ENCODE results near the gene SVIL. TPM values are rescaled to one million over a fixed set of nuclear protein-coding genes. Genes with fewer than 3 reads are reported as not detected.
"Not testable (repeated sequence)": the region's sequence is repeated elsewhere in the genome, so short reads cannot be mapped to it uniquely, and the experiment has no call there.

Gene SVIL
- polyA plus RNA-seq, 1 donor (not counting 4 experiments of a cell fraction or from before 2014, with no cell fraction given): 16.2 TPM

DNA sequence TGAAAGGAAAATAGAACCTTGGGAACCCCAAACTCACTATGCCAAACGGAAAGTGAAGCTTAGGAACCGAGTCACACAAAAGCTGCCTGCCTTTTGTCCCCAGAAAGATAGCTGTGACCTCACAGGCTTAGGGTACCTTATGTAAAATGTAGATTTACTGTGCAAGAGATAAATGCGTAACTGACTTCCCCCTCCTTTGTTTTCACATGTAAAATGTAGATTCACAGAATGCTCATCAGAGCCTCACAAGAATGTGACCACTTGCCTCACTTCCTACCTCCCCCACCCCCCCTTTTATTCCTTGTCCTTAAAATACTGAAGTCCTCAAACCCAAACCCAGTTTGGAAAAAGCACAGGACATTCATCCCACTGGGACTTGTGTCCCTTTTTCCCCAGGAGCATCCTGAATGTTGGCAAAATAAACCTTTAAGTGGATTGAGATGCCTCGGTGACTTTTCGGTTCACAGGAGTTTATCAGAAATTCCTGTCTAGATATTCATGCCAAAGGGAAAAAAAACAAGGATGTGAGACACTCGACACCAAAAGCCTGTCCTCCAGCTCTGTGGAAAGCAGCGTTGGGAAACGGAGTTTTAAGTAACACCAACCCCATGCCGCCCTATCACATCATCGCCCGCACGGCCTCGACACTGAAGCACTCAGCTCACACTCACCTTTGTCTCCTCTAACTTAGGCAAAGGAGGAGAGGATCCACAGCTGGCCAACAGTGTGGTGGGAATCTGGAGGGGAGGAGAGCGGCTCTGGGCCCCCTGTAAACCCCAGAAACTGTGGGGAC, 45.9 kb downstream of the SVIL start:
- Histone ChIP-seq H3K27me3 (ENCODE audit: control insufficient read depth, extremely low read depth, insufficient read depth, low read length) (no peaks in the 10 kb centered on the region), H3K4me1 (ENCODE audit: control insufficient read depth, extremely low read depth, insufficient read depth, low read length) (peaks cover 18% of the 10 kb centered on the region), H3K4me3 (ENCODE audit: control insufficient read depth in 2 of 3, extremely low read depth in 1 of 3, insufficient read depth in 2 of 3, low read depth in 1 of 3, low read length in 3 of 3) (no peak overlapping the region), H3K27ac (ENCODE audit: control insufficient read depth, insufficient read depth, low read length) (peak overlapping the region; percentile 81), H3K79me2 (ENCODE audit: control insufficient read depth, insufficient read depth, low read length) (peaks cover 20% of the 10 kb centered on the region), H3K9me1 (ENCODE audit: control insufficient read depth, extremely low read depth, insufficient read depth, low read length) (no peaks in the 10 kb centered on the region), H3K36me3 (ENCODE audit: control insufficient read depth in 2 of 2, extremely low read depth in 1 of 2, insufficient read depth in 2 of 2, low read length in 2 of 2) (no peaks in the 10 kb centered on the region), H3K4me2 (ENCODE audit: control insufficient read depth, extremely low read depth, insufficient read depth, low read depth, low read length) (peak overlapping the region; percentile 45), H3K9ac (ENCODE audit: control insufficient read depth, extremely low read depth, insufficient read depth, low read length) (peak overlapping the region; percentile 57), H2AFZ (ENCODE audit: control insufficient read depth, low read length) (no peak overlapping the region), H4K20me1 (ENCODE audit: control insufficient read depth, extremely low read depth, insufficient read depth, low read length) (no peaks in the 10 kb centered on the region), H3K9me3 (ENCODE audit: control insufficient read depth, low read depth, low read length) (no peaks in the 10 kb centered on the region)
- FAIRE-seq (no peak), DNase-seq (ENCODE audit: low read depth, low spot score) (no peak)
- dilution Hi-C loops (cut with MboI; ENCODE audit: extremely low pct_ligation_motif_present, low sequenced_read_pairs): no loop called here
- TF ChIP-seq, protein P1, sequence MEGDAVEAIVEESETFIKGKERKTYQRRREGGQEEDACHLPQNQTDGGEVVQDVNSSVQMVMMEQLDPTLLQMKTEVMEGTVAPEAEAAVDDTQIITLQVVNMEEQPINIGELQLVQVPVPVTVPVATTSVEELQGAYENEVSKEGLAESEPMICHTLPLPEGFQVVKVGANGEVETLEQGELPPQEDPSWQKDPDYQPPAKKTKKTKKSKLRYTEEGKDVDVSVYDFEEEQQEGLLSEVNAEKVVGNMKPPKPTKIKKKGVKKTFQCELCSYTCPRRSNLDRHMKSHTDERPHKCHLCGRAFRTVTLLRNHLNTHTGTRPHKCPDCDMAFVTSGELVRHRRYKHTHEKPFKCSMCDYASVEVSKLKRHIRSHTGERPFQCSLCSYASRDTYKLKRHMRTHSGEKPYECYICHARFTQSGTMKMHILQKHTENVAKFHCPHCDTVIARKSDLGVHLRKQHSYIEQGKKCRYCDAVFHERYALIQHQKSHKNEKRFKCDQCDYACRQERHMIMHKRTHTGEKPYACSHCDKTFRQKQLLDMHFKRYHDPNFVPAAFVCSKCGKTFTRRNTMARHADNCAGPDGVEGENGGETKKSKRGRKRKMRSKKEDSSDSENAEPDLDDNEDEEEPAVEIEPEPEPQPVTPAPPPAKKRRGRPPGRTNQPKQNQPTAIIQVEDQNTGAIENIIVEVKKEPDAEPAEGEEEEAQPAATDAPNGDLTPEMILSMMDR (optimal IDR thresholded peaks at IDR 0.05 in 1 of 3, IDR thresholded peaks at IDR 0.05 in 1 of 3, conservative IDR thresholded peaks at IDR 0.05 in 1 of 3; ENCODE audit: extremely low read depth in 1 of 3, insufficient read depth in 2 of 3, low read length in 3 of 3): no peak
- no peak for TF ChIP-seq EZH2 (IDR thresholded peaks at IDR 0.05; ENCODE audit: low read length)

DNA sequence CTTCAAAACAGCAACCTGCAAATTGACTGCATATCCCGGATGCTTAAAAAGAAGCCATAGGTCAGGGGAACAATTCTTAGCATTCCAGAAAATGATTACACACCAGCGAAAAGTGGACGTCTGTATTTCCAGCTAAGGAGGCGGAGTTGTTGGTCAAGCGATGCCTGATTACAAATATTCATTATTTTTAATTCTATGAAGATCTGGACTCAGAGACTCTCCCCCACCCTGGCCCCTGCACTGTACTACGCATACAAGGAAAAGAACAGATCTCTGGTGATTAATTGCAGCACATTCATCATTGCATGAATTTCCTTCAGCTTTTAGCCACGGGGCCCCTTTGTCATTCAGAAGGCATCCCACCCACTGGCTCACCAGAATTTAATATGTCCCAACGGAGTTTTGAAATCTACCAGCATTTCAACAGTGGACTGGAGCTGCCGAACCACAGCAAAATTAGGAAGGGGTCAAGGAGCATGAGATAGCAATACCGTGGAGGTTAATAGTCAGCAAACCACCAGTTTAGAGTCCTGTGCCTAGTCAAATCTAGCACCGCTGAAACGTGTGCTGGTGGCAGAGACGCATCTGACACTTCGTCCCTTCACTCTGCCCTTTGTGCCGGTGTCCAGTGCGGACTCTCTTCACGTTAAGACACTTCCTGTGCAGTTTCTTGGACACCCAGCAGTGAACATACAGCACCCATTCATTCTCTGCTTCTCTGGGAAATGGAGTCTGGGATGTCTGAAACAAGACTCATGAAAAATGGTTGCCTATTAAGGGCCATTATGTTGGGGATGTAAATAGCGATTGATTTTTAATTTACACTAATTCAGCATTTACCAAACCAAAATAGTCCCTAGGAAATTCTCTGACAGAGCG, 46.8 kb downstream of the SVIL start:
- H3K27ac ChIP-seq (ENCODE audit: control insufficient read depth, insufficient read depth, low read length): peak overlapping the region; percentile 81
- H3K36me3 ChIP-seq (ENCODE audit: control insufficient read depth in 2 of 2, extremely low read depth in 1 of 2, insufficient read depth in 2 of 2, low read length in 2 of 2); H4K20me1 ChIP-seq (ENCODE audit: control insufficient read depth, extremely low read depth, insufficient read depth, low read length); H3K4me3 ChIP-seq (ENCODE audit: control insufficient read depth in 2 of 3, extremely low read depth in 1 of 3, insufficient read depth in 2 of 3, low read depth in 1 of 3, low read length in 3 of 3); H2AFZ ChIP-seq (ENCODE audit: control insufficient read depth, low read length); DNase-seq (ENCODE audit: low read depth, low spot score); FAIRE-seq; dilution Hi-C loops (cut with MboI; ENCODE audit: extremely low pct_ligation_motif_present, low sequenced_read_pairs); H3K9me3 ChIP-seq (ENCODE audit: control insufficient read depth, low read depth, low read length); H3K4me2 ChIP-seq (ENCODE audit: control insufficient read depth, extremely low read depth, insufficient read depth, low read depth, low read length); H3K27me3 ChIP-seq (ENCODE audit: control insufficient read depth, extremely low read depth, insufficient read depth, low read length); H3K9me1 ChIP-seq (ENCODE audit: control insufficient read depth, extremely low read depth, insufficient read depth, low read length): not testable (repeated sequence)
- peak overlapping the region; percentile 57 for H3K9ac ChIP-seq (ENCODE audit: control insufficient read depth, extremely low read depth, insufficient read depth, low read length)
- H3K4me1 ChIP-seq (ENCODE audit: control insufficient read depth, extremely low read depth, insufficient read depth, low read length): peaks cover 26% of the 10 kb centered on the region
- H3K79me2 ChIP-seq (ENCODE audit: control insufficient read depth, insufficient read depth, low read length): peaks cover 22% of the 10 kb centered on the region

DNA sequence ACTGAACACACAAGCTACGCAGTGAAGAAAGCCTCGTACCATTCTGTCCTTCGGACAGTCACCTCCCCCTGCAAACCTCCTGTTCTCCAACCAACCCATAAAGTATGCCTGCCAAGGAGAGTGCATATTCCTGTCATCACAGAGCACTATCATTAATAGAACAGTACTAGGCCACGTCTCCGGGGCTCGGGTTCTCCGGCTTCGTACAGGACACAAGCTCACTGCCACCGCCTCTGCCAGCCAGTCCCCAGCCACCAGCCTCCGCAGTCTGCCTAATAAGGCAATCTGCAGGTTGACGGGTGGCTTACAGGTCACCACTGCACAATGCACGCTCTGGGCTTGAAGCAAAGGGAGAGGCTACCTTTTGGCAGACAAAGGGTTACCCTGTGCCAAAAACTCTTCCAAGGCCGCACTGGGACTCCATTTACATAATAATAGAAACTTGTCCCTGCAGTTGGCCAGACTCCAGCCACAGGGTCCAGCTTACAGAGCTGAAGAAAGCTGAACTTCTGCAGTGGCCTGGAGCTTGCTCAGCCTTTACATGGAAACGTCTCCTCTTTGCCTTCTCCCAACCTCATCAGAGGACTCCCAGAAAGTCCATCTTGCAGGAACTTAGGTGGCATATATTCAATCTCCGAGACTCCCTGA, 47.5 kb downstream of the SVIL start:
- H3K9me3 ChIP-seq (ENCODE audit: control insufficient read depth, low read depth, low read length); H3K27ac ChIP-seq (ENCODE audit: control insufficient read depth, insufficient read depth, low read length); H3K4me3 ChIP-seq (ENCODE audit: control insufficient read depth in 2 of 3, extremely low read depth in 1 of 3, insufficient read depth in 2 of 3, low read depth in 1 of 3, low read length in 3 of 3); H3K27me3 ChIP-seq (ENCODE audit: control insufficient read depth, extremely low read depth, insufficient read depth, low read length); H2AFZ ChIP-seq (ENCODE audit: control insufficient read depth, low read length); H3K36me3 ChIP-seq (ENCODE audit: control insufficient read depth in 2 of 2, extremely low read depth in 1 of 2, insufficient read depth in 2 of 2, low read length in 2 of 2); FAIRE-seq; H4K20me1 ChIP-seq (ENCODE audit: control insufficient read depth, extremely low read depth, insufficient read depth, low read length); dilution Hi-C loops (cut with MboI; ENCODE audit: extremely low pct_ligation_motif_present, low sequenced_read_pairs); H3K4me2 ChIP-seq (ENCODE audit: control insufficient read depth, extremely low read depth, insufficient read depth, low read depth, low read length); H3K9me1 ChIP-seq (ENCODE audit: control insufficient read depth, extremely low read depth, insufficient read depth, low read length); DNase-seq (ENCODE audit: low read depth, low spot score); H3K9ac ChIP-seq (ENCODE audit: control insufficient read depth, extremely low read depth, insufficient read depth, low read length): not testable (repeated sequence)
- Histone ChIP-seq H3K4me1 (ENCODE audit: control insufficient read depth, extremely low read depth, insufficient read depth, low read length) (peaks cover 34% of the 10 kb centered on the region), H3K79me2 (ENCODE audit: control insufficient read depth, insufficient read depth, low read length) (peaks cover 22% of the 10 kb centered on the region)

Data from keratinocyte (primary cell).